ENCODE results near the gene PRR11. TPM values are rescaled to one million over a fixed set of nuclear protein-coding genes. Genes with fewer than 3 reads are reported as not detected.
A peak's percentile ranks its signal among the peaks of the same experiment; 100 is the strongest.

The PRR11 gene
- 10 to 100 TPM; 34.8 to 55.5 TPM for total RNA-seq

- no peaks in the 10 kb centered on the region for H3K36me3 Mint-ChIP-seq
- no peaks in the 10 kb centered on the region for H3K9me3 Mint-ChIP-seq
- H3K4me3 Mint-ChIP-seq, result no peak within 1 kb of the TSS
- DNase-seq (ENCODE audit: low spot score) (peak; percentile 98), ATAC-seq (peak; percentile 93)
- H3K4me1 Mint-ChIP-seq (ENCODE audit: low read depth in 2 of 2), result peaks cover 17 to 40% of the 10 kb centered on the region in 2 donors
- H3K27ac Mint-ChIP-seq, result no peak within 1 kb of the TSS
- no peaks in the 10 kb centered on the region for H3K27me3 Mint-ChIP-seq
Observed at GRCh38 chr17:59155439-59156177, at the start of gene PRR11. Gene PRR11 (plus strand): TSS chr17:59155746. CDS start chr17:59169753, 14,007 bp downstream.

- Mint-ChIP-seq H3K4me3 (peak overlapping the region; percentile 79), H3K27ac (peak overlapping the region; percentile 90 to 97), H3K36me3 (peaks cover 11% of the 10 kb centered on the region), H3K9me3 (no peaks in the 10 kb centered on the region), H3K27me3 (no peaks in the 10 kb centered on the region), H3K4me1 (ENCODE audit: low read depth in 2 of 2) (peaks cover 24 to 34% of the 10 kb centered on the region in 2 donors)
- peak; percentile 52 to 59 for ATAC-seq
- peak; percentile 64 for DNase-seq (ENCODE audit: low spot score)
Observed at GRCh38 chr17:59105852-59106462, 49.6 kb upstream of the PRR11 start.

- peak within 1 kb of the TSS; percentile 79 for H3K4me3 Mint-ChIP-seq
- H3K36me3 Mint-ChIP-seq, result peaks cover 6% of the 10 kb centered on the region
- no peaks in the 10 kb centered on the region for H3K27me3 Mint-ChIP-seq
- H3K9me3 Mint-ChIP-seq, result no peaks in the 10 kb centered on the region
- H3K4me1 Mint-ChIP-seq (ENCODE audit: low read depth in 2 of 2), result peaks cover 26 to 34% of the 10 kb centered on the region in 2 donors
- peak; percentile 99 for ATAC-seq
- DNase-seq (ENCODE audit: low spot score), result peak; percentile 99
- H3K27ac Mint-ChIP-seq, result peak within 1 kb of the TSS; percentile 90 to 97
Observed at GRCh38 chr17:59106463-59107305, 48.9 kb upstream of the PRR11 start, which contains the start of gene TRIM37. Gene TRIM37 (minus strand): TSS chr17:59106880. CDS start chr17:59106461, 419 bp downstream.

GRCh38 chr17:59107306-59107670, 48.3 kb upstream of the PRR11 start:
- DNase-seq (ENCODE audit: low spot score) (no peak), ATAC-seq (peak in 1 of 2 donors; percentile 18)
- peaks cover under 1% of the 10 kb centered on the region for H3K36me3 Mint-ChIP-seq
- H3K9me3 Mint-ChIP-seq, result no peaks in the 10 kb centered on the region
- H3K27ac Mint-ChIP-seq, result peak overlapping the region; percentile 90 to 97
- H3K4me3 Mint-ChIP-seq, result peak overlapping the region; percentile 79
- no peaks in the 10 kb centered on the region for H3K27me3 Mint-ChIP-seq
- peaks cover 23 to 29% of the 10 kb centered on the region in 2 donors for H3K4me1 Mint-ChIP-seq (ENCODE audit: low read depth in 2 of 2)

GRCh38 chr17:59108400-59109102, 47.0 kb upstream of the PRR11 start:
- Mint-ChIP-seq H3K27ac (no peak overlapping the region), H3K9me3 (no peaks in the 10 kb centered on the region), H3K36me3 (no peaks in the 10 kb centered on the region), H3K4me3 (peak overlapping the region; percentile 39), H3K27me3 (no peaks in the 10 kb centered on the region), H3K4me1 (ENCODE audit: low read depth in 2 of 2) (peaks cover 23 to 28% of the 10 kb centered on the region in 2 donors)
- DNase-seq (ENCODE audit: low spot score), result no peak
- no peak for ATAC-seq

GRCh38 chr17:59110973-59111372, 44.6 kb upstream of the PRR11 start:
- no peak for DNase-seq (ENCODE audit: low spot score)
- Mint-ChIP-seq H3K9me3 (no peaks in the 10 kb centered on the region), H3K27me3 (no peaks in the 10 kb centered on the region), H3K36me3 (no peaks in the 10 kb centered on the region), H3K4me3 (no peak overlapping the region), H3K4me1 (ENCODE audit: low read depth in 2 of 2) (peaks cover 9 to 12% of the 10 kb centered on the region in 2 donors), H3K27ac (peak overlapping the region in 1 of 2 donors; percentile 4)
- no peak for ATAC-seq

GRCh38 chr17:59111539-59111938, 44.0 kb upstream of the PRR11 start:
- H3K36me3 Mint-ChIP-seq, result no peaks in the 10 kb centered on the region

GRCh38 chr17:59115474-59115873, 40.1 kb upstream of the PRR11 start:
- Mint-ChIP-seq H3K27me3 (no peaks in the 10 kb centered on the region), H3K27ac (no peak overlapping the region), H3K4me1 (ENCODE audit: low read depth in 2 of 2) (peaks cover 0 to 2% of the 10 kb centered on the region in 2 donors), H3K9me3 (no peaks in the 10 kb centered on the region), H3K4me3 (no peak overlapping the region), H3K36me3 (peaks cover 14% of the 10 kb centered on the region)
- DNase-seq (ENCODE audit: low spot score), result no peak
- no peak for ATAC-seq

More at GRCh38 chr17:59111539-59111938, 44.0 kb upstream of the PRR11 start:
- H3K27me3 Mint-ChIP-seq, result no peaks in the 10 kb centered on the region
- no peak overlapping the region for H3K4me3 Mint-ChIP-seq
- no peaks in the 10 kb centered on the region for H3K9me3 Mint-ChIP-seq
- no peak for ATAC-seq
- peaks cover 7 to 12% of the 10 kb centered on the region in 2 donors for H3K4me1 Mint-ChIP-seq (ENCODE audit: low read depth in 2 of 2)
- H3K27ac Mint-ChIP-seq, result peak overlapping the region in 1 of 2 donors; percentile 4
- DNase-seq (ENCODE audit: low spot score), result no peak

GRCh38 chr17:59121901-59122480, 33.6 kb upstream of the PRR11 start:
- DNase-seq (ENCODE audit: low spot score), result no peak
- H3K9me3 Mint-ChIP-seq, result no peaks in the 10 kb centered on the region
- no peaks in the 10 kb centered on the region for H3K27me3 Mint-ChIP-seq
- peaks cover 14% of the 10 kb centered on the region for H3K36me3 Mint-ChIP-seq
- ATAC-seq, result no peak
- peaks cover 4 to 7% of the 10 kb centered on the region in 2 donors for H3K4me1 Mint-ChIP-seq (ENCODE audit: low read depth in 2 of 2)
- no peak overlapping the region for H3K27ac Mint-ChIP-seq
- no peak overlapping the region for H3K4me3 Mint-ChIP-seq

- Mint-ChIP-seq H3K4me3 (no peak overlapping the region), H3K36me3 (no peaks in the 10 kb centered on the region), H3K9me3 (no peaks in the 10 kb centered on the region), H3K27ac (no peak overlapping the region), H3K27me3 (no peaks in the 10 kb centered on the region), H3K4me1 (ENCODE audit: low read depth in 2 of 2) (peaks cover 6 to 7% of the 10 kb centered on the region in 2 donors)
- ATAC-seq (peak in 1 of 2 donors; percentile 57), DNase-seq (ENCODE audit: low spot score) (no peak)
Observed at GRCh38 chr17:59124665-59125064, 30.9 kb upstream of the PRR11 start.

- ATAC-seq, result peak in 1 of 2 donors; percentile 53
- Mint-ChIP-seq H3K36me3 (no peaks in the 10 kb centered on the region), H3K27ac (peak overlapping the region; percentile 10 to 18)
Observed at GRCh38 chr17:59126809-59127417, 28.6 kb upstream of the PRR11 start.

GRCh38 chr17:59129814-59130213, 25.7 kb upstream of the PRR11 start:
- ATAC-seq (no peak), DNase-seq (ENCODE audit: low spot score) (no peak)
- Mint-ChIP-seq H3K4me1 (ENCODE audit: low read depth in 2 of 2) (peaks cover 0 to 6% of the 10 kb centered on the region in 2 donors), H3K27ac (no peak overlapping the region), H3K9me3 (no peaks in the 10 kb centered on the region), H3K27me3 (no peaks in the 10 kb centered on the region), H3K36me3 (no peaks in the 10 kb centered on the region), H3K4me3 (no peak overlapping the region)

More at GRCh38 chr17:59126809-59127417, 28.6 kb upstream of the PRR11 start:
- no peak for DNase-seq (ENCODE audit: low spot score)
- Mint-ChIP-seq H3K9me3 (no peaks in the 10 kb centered on the region), H3K4me3 (no peak overlapping the region), H3K4me1 (ENCODE audit: low read depth in 2 of 2) (peaks cover 6 to 7% of the 10 kb centered on the region in 2 donors), H3K27me3 (no peaks in the 10 kb centered on the region)
